ENCODE measurements around the gene GRID1. TPM values are rescaled to one million over a fixed set of nuclear protein-coding genes. Genes with fewer than 3 reads are reported as not detected.

The GRID1 gene
- total RNA-seq, 1 experiment from 2014 or later, result 0.37 TPM

DNA sequence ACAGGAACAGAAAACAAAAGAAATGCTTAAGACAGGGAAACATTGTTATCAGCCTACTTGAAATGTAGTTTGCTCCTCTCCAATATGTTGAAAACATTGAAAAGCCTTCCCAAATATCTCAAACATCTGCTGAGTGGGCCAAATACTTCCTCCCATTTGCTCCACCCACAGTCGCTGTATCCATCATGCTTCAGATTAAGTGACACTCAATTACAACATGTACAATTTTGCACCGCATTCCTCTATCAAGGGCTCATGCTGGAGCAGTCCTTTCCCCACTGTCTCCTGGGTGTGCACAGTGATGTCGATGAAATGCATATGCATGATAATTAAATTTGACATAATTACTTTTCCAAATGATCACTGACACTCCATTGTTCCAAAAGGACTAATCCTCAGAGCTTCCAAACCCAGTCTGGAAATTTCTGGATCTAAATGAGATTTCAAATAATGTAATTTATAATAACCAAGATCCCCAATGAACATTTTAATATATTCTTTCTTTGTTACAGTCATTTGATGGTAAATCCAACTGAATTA lies 604.6 kb downstream of the GRID1 start (continued):
- no peak for TF ChIP-seq ATF2 (CRISPR knock-in tag; IDR thresholded peaks at IDR 0.05; ENCODE audit: borderline replicate concordance, low read depth)

GRCh38 chr10:85741626-85742300 lies 624.8 kb downstream of the GRID1 start:
- TF ChIP-seq TEAD4 (CRISPR knock-in tag; IDR thresholded peaks at IDR 0.05) (no peak), CBFB (CRISPR knock-in tag; IDR thresholded peaks at IDR 0.05; ENCODE audit: low read depth) (no peak), ZNF423 (CRISPR knock-in tag; IDR thresholded peaks at IDR 0.05) (no peak), ATF2 (CRISPR knock-in tag; IDR thresholded peaks at IDR 0.05; ENCODE audit: borderline replicate concordance, low read depth) (no peak), E2F4 (CRISPR knock-in tag; IDR thresholded peaks at IDR 0.05; ENCODE audit: borderline replicate concordance, low read depth) (no peak), ZNF396 (CRISPR knock-in tag; IDR thresholded peaks at IDR 0.05; ENCODE audit: borderline replicate concordance) (no peak), MYBL2 (CRISPR knock-in tag; IDR thresholded peaks at IDR 0.05) (no peak)
- TF ChIP-seq, protein P1, sequence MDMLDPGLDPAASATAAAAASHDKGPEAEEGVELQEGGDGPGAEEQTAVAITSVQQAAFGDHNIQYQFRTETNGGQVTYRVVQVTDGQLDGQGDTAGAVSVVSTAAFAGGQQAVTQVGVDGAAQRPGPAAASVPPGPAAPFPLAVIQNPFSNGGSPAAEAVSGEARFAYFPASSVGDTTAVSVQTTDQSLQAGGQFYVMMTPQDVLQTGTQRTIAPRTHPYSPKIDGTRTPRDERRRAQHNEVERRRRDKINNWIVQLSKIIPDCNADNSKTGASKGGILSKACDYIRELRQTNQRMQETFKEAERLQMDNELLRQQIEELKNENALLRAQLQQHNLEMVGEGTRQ (CRISPR knock-in tag; IDR thresholded peaks at IDR 0.05), result no peak
- TF ChIP-seq, protein P2, sequence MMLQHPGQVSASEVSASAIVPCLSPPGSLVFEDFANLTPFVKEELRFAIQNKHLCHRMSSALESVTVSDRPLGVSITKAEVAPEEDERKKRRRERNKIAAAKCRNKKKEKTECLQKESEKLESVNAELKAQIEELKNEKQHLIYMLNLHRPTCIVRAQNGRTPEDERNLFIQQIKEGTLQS (CRISPR knock-in tag; conservative IDR thresholded peaks at IDR 0.05), result no peak
- Mint-ChIP-seq H3K36me3 (no peaks in the 10 kb centered on the region), H3K27ac (no peak overlapping the region), H3K9me3 (peaks cover 6% of the 10 kb centered on the region; the same call in 1 of the 2 replicates), H3K27me3 (ENCODE audit: low read depth) (no peaks in the 10 kb centered on the region), H3K4me3 (no peak overlapping the region), H3K4me1 (peaks cover 9% of the 10 kb centered on the region; the same call in 1 of the 2 replicates)
- ATAC-seq (no peak), DNase-seq (ENCODE audit: low spot score) (no peak)
- CTCF ChIA-PET, result no interaction called here
- POLR2A ChIA-PET, result no interaction called here

DNA sequence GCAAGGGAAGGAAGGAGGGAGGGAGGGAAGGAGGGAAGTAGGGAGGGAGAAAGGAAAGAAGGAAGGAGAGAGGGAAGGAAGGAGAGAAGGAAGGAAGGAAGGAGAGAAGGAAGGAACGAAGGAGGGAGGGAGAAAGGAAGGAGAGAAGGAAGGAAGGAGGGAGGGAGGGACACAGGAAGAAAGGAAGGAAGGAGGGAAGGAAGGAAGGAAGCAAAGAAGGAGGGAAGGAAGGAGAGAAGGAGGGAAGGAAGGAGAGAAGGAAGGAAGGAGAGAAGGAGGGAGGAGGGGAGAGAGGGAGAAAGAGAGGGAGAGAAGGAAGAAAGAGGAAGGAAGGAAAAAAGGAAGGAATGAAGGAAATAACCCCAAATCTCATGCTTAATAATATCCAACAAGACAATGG lies 630.6 kb downstream of the GRID1 start:
- DNase-seq (ENCODE audit: low spot score) (no peak), ATAC-seq (no peak)
- Mint-ChIP-seq H3K9me3 (0 out of 2 replicates have a peak, but pooled peaks cover 3% of the 10 kb centered on the region), H3K27me3 (ENCODE audit: low read depth) (no peaks in the 10 kb centered on the region), H3K4me1 (no peaks in the 10 kb centered on the region), H3K27ac (no peak overlapping the region), H3K4me3 (no peak overlapping the region), H3K36me3 (no peaks in the 10 kb centered on the region)
- ChIA-PET CTCF (interaction anchor here (0.7 kb wide), 1 partner anchor 406 kb away, joined by 3 read pairs; no protein-coding TSS in a partner anchor), POLR2A (no interaction called here)
- TF ChIP-seq, protein P3, sequence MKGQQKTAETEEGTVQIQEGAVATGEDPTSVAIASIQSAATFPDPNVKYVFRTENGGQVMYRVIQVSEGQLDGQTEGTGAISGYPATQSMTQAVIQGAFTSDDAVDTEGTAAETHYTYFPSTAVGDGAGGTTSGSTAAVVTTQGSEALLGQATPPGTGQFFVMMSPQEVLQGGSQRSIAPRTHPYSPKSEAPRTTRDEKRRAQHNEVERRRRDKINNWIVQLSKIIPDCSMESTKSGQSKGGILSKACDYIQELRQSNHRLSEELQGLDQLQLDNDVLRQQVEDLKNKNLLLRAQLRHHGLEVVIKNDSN (CRISPR knock-in tag; IDR thresholded peaks at IDR 0.05), result no peak
- TF ChIP-seq CBFB (CRISPR knock-in tag; IDR thresholded peaks at IDR 0.05; ENCODE audit: low read depth), result no peak
- TF ChIP-seq FOXP1 (CRISPR knock-in tag; IDR thresholded peaks at IDR 0.05; ENCODE audit: borderline replicate concordance), result no peak
- no peak for TF ChIP-seq SMAD3 (CRISPR knock-in tag; IDR thresholded peaks at IDR 0.05; ENCODE audit: borderline replicate concordance)
- TF ChIP-seq GABPB1 (CRISPR knock-in tag; IDR thresholded peaks at IDR 0.05), result no peak
- TF ChIP-seq, protein P1 (CRISPR knock-in tag; IDR thresholded peaks at IDR 0.05), result no peak
- TF ChIP-seq, protein P4, sequence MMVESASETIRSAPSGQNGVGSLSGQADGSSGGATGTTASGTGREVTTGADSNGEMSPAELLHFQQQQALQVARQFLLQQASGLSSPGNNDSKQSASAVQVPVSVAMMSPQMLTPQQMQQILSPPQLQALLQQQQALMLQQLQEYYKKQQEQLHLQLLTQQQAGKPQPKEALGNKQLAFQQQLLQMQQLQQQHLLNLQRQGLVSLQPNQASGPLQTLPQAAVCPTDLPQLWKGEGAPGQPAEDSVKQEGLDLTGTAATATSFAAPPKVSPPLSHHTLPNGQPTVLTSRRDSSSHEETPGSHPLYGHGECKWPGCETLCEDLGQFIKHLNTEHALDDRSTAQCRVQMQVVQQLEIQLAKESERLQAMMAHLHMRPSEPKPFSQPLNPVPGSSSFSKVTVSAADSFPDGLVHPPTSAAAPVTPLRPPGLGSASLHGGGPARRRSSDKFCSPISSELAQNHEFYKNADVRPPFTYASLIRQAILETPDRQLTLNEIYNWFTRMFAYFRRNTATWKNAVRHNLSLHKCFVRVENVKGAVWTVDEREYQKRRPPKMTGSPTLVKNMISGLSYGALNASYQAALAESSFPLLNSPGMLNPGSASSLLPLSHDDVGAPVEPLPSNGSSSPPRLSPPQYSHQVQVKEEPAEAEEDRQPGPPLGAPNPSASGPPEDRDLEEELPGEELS (CRISPR knock-in tag; IDR thresholded peaks at IDR 0.05), result no peak
- TF ChIP-seq CREB1 (CRISPR knock-in tag; IDR thresholded peaks at IDR 0.05), result no peak
- TF ChIP-seq AFF4 (CRISPR knock-in tag; IDR thresholded peaks at IDR 0.05; ENCODE audit: borderline replicate concordance), result no peak
- no peak for TF ChIP-seq FOXJ3 (CRISPR knock-in tag; IDR thresholded peaks at IDR 0.05; ENCODE audit: borderline replicate concordance)

Measured in WTC11 (cell line).